Rectal smooth muscle tissue (tissue), 1 donor: Measurements from ENCODE around the gene CRABP2.
A peak's percentile ranks its signal among the peaks of the same experiment; 100 is the strongest.

Experiments
- H3K27ac ChIP-seq: one replicate; pipeline ENCODE4 v1.7.0; 2013; ENCODE audit warnings: low read depth, low read length, inconsistent platforms
- H3K27me3 ChIP-seq: one replicate; pipeline ENCODE4 v1.7.0; 2013; ENCODE audit warnings: low read length; ENCODE audit not compliant: control insufficient read depth, insufficient read depth
- H3K36me3 ChIP-seq: one replicate; pipeline ENCODE4 v1.7.0; 2013; ENCODE audit warnings: low read length; ENCODE audit not compliant: control insufficient read depth, insufficient read depth
- H3K4me1 ChIP-seq: one replicate; pipeline ENCODE4 v1.7.0; 2013; ENCODE audit warnings: low read length; ENCODE audit not compliant: control insufficient read depth, insufficient read depth
- H3K4me3 ChIP-seq: one replicate; pipeline ENCODE4 v1.7.0; 2013; ENCODE audit warnings: low read length
- H3K9ac ChIP-seq: one replicate; pipeline ENCODE4 v1.7.0; 2013; ENCODE audit warnings: low read length

Gene CRABP2

DNA sequence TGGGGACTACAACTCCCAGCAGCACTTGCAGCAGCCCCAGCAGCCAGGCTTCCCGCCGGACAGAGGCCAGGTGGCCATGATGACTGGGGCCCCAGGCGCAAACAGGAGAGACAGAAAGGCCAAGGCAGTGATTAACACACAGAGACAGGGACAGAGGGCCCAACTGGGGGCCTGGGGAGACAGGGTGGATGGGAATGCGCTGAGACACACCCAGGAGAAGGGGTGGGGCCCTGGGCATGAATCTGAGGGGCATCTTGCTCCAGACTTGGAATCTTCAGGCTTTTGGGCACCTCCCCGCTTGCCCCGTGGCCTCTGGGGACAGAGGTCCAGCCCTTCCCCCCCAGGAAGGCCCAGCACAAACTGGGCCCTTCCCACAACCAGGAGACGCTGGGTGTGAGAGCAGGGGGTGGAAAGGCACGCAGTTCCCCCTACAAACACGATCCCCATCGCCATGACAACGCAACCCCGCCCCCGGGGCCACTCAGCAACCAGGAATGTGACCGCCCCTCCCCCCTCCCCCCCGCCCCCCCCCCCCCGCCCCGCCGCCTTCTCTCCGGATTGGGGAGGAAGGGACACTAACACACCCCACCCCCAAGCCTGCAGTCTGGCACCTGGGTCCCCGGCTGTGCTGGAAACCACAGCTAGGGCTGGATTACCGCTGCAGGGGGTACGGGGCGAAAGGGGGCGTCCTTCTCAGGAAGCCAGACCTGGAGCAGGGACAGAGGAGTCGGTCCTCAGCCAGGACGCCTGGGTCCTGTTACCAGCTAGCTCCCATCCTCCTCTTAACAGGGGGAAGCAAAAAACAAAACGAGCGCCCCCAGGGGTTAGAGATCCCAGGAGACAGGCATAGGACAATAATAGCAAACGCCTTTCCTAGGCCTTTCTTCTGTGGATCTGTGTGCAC, 41.6 kb upstream of the CRABP2 start:
- Histone ChIP-seq H3K4me3 (peak overlapping the region; percentile 74), H3K27me3 (no peaks in the 10 kb centered on the region), H3K36me3 (peaks cover 12% of the 10 kb centered on the region), H3K27ac (peak overlapping the region; percentile 97), H3K4me1 (peaks cover 42% of the 10 kb centered on the region), H3K9ac (peak overlapping the region; percentile 73)

DNA sequence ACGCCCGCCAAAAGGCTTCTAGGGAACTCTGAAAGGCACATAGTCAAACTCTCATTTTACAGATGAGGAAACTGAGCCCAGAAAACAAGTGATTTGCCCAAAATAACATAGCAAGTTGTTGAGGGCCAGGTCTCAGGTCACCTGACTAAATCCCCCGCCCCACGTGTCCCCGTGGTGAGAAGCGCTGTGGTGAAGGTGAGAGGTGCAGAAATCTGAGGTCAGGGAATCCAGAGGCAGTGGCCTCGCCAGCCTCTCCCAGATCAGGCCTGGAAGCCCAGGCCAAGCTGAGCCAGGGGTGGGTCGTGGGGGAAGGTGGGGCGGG, 41.0 kb upstream of the CRABP2 start:
- Histone ChIP-seq H3K9ac (no peak overlapping the region), H3K27me3 (no peaks in the 10 kb centered on the region), H3K4me3 (peak overlapping the region; percentile 74), H3K36me3 (peaks cover 12% of the 10 kb centered on the region), H3K27ac (peak overlapping the region; percentile 97), H3K4me1 (peaks cover 44% of the 10 kb centered on the region)

DNA sequence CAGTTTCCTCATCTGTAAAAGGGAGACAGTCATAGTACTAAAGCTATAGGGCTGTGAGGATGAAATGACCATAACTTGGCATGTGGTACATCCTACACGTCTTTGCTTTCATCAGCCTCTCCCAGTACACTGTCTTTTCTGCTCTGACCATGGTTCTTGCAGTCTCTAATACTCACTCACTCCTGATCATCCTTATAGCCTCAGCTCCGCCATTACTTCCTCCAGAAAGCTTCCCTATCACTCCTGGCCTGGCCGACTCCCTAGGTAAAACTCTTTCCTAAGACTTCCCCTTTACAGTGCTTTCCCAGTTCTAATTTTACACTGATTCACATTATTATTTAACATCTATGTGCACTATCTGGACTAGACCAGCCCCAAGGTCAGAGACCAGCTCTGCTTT, 40.5 kb upstream of the CRABP2 start:
- Histone ChIP-seq H3K27me3 (no peaks in the 10 kb centered on the region), H3K4me3 (peak overlapping the region; percentile 74), H3K27ac (peak overlapping the region; percentile 97), H3K4me1 (peaks cover 44% of the 10 kb centered on the region), H3K9ac (no peak overlapping the region), H3K36me3 (peaks cover 12% of the 10 kb centered on the region)

DNA sequence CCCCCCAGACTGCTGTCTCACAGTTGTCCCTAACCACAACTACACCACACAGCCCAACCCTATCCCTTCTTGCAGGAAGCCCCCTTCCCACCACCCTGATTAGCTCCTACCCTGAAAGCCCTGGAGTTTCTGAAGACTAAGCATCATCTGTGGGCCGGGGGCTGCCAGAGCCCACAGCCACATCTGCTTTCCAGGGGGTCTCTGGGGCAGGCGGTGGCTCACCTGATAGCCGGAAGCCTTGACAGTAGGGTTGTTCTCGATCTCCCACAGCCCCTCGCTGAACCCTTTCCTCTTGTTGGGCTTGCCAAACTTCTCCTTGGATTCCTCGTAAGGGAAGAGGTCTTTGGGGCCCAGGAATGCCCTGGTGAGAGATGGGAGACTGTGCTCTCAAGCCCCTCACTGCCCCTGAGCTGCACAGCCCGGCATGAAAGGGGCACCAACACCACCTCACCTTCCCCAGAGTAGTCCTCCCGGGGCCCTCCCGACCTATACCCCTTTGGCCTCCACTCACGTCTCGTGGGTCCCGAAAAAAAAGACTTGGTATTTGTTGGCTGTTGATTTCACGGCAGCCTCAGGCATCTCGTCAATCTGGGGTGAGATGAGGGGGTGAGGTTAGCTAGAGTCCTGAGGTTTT, 39.5 kb upstream of the CRABP2 start:
- Histone ChIP-seq H3K9ac (no peak overlapping the region), H3K36me3 (peaks cover 12% of the 10 kb centered on the region), H3K27ac (no peak overlapping the region), H3K27me3 (no peaks in the 10 kb centered on the region), H3K4me3 (no peak overlapping the region), H3K4me1 (peaks cover 40% of the 10 kb centered on the region)

DNA sequence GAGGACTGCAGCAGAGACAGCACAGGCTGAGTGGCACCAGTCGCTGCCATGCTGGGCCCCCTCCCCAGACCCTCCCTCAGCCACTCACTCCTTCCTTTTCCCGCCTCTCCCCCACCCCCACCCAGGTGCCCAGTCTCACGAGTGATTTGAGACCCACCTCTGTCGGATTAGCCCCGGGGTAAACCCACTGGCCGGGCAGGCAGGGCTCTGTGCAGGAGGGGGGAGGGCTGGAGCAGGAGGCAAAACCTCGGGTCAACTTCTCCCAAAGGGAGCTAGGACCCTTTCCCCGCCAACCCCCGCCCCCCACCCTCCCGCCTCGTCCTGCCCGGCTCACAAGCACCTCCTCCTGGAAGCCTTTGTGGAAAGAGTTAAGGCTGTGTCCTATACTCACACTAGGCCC, 39.0 kb upstream of the CRABP2 start:
- H3K27me3 ChIP-seq, result no peaks in the 10 kb centered on the region
- no peak overlapping the region for H3K4me3 ChIP-seq
- no peak overlapping the region for H3K9ac ChIP-seq
- peaks cover 34% of the 10 kb centered on the region for H3K4me1 ChIP-seq
- H3K27ac ChIP-seq, result no peak overlapping the region
- peaks cover 12% of the 10 kb centered on the region for H3K36me3 ChIP-seq

DNA sequence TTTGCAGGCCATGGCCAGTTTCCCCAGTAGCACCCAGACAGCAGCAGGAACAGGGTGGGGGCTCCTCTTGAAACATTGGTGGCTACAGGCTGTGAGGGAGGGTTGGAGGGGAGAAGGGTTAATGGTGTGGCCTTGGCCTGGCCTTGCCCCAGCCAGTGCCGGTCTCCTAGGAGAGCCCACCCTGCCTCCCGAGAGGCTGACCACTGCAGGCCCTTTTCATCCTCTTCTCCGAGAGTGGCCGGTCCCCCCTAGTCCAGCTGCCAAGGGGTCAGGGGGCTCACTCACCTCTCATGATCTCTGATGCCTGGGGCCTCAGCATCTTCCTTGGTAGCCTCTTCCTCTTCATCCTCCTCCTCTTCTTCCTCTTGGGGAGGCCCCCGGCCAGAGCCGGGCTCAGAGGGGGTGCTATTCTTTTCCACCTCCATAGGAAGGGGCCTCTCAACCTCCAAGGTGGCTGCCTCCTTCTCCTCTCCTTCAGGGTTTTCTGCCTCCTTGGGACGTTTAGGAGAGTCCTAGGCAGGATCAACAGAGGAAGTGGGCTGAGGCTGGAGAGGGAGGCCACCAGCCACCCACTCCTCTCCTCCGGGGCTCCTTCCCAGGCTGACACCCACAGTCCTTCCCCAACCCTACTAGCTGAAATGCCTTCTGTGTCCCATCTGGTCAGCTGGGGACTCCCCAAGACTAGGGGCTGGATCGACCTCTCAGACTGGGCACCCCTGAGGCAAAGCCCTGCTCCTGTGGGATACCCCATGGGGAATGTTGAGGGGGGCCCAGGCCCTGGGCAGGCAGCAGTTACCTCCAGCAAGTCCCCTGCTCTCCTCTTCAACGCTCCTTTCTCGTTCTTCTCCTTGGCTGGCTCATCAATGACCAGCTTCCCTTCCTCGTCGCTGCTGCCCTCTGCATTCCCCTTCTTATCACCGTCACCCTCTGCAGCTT, 38.3 kb upstream of the CRABP2 start:
- peaks cover 12% of the 10 kb centered on the region for H3K36me3 ChIP-seq
- no peak overlapping the region for H3K4me3 ChIP-seq
- H3K4me1 ChIP-seq, result peaks cover 27% of the 10 kb centered on the region
- H3K9ac ChIP-seq, result no peak overlapping the region
- H3K27ac ChIP-seq, result no peak overlapping the region
- no peaks in the 10 kb centered on the region for H3K27me3 ChIP-seq

DNA sequence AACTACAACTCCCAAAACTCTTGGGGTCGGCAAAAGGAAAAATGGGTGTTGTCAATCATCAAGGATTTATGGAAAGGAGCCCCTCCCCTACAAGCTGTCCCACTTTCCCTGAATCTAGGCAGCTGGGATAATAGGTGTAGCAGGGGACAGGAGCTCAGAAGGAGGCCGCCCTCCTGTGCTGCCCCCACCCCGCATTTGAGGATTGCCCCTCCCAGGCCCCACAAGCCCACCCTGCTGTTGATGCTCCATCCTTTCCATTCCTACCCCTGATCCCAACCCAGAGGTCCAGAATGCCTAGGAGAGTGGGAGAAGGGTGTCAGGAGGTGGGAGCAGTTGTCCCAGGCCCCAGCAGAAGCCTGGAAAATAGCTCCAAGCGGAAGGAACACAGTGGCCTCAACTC, 37.4 kb upstream of the CRABP2 start:
- peaks cover 19% of the 10 kb centered on the region for H3K4me1 ChIP-seq

DNA sequence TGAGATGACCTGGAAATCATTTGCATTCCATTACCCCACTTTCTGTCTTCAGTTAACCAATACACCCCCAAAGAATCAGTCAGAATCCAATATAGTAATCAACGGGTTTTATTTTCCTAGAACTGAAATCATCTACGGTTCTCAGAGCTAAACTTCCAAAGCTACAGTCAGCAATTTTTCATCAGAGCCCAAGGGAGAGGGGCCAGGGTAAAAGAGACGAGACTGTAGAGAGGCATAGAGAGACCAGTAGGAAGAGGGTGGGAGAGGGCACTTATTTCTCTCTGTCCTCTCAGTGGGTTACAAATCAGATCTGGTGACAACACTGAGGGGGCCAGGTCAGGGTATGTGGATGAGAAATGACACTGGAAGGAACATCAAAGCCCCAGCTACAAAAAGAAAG, 36.6 kb upstream of the CRABP2 start:
- Histone ChIP-seq H3K9ac (no peak overlapping the region), H3K4me3 (no peak overlapping the region), H3K27ac (no peak overlapping the region), H3K36me3 (peaks cover 24% of the 10 kb centered on the region), H3K4me1 (peaks cover 14% of the 10 kb centered on the region), H3K27me3 (no peaks in the 10 kb centered on the region)

More for the DNA sequence above, 37.4 kb upstream of the CRABP2 start:
- H3K27me3 ChIP-seq, result no peaks in the 10 kb centered on the region
- H3K9ac ChIP-seq, result no peak overlapping the region
- no peak overlapping the region for H3K4me3 ChIP-seq
- H3K36me3 ChIP-seq, result peaks cover 19% of the 10 kb centered on the region
- H3K27ac ChIP-seq, result no peak overlapping the region

DNA sequence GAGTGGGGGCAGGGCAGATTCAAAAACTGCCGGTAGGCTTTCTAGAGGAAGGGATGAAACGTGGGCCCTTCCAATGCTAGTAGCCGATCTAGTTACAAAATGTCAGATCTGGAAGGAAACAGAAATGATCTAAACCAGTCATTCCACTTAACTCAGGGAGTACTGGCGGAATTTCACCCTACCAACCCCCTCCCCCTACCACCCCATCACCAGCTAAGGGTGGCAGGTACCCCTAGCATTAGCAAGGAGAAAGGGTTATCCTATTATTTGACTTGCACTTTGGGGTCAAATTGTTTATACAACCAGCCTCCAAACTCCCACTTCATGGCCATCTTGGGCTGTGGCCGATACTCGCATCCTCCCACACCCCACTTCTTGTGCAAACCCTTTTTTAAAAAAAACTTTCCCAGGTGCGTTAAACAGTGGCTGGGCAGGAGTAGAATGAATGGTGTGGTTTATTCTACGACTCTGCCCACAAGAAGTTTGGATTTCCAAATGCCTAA, 36.1 kb upstream of the CRABP2 start:
- H3K4me1 ChIP-seq, result peaks cover 14% of the 10 kb centered on the region
- H3K4me3 ChIP-seq, result peak overlapping the region; percentile 49
- no peak overlapping the region for H3K9ac ChIP-seq
- peaks cover 28% of the 10 kb centered on the region for H3K36me3 ChIP-seq
- H3K27me3 ChIP-seq, result no peaks in the 10 kb centered on the region
- H3K27ac ChIP-seq, result peak overlapping the region; percentile 83

DNA sequence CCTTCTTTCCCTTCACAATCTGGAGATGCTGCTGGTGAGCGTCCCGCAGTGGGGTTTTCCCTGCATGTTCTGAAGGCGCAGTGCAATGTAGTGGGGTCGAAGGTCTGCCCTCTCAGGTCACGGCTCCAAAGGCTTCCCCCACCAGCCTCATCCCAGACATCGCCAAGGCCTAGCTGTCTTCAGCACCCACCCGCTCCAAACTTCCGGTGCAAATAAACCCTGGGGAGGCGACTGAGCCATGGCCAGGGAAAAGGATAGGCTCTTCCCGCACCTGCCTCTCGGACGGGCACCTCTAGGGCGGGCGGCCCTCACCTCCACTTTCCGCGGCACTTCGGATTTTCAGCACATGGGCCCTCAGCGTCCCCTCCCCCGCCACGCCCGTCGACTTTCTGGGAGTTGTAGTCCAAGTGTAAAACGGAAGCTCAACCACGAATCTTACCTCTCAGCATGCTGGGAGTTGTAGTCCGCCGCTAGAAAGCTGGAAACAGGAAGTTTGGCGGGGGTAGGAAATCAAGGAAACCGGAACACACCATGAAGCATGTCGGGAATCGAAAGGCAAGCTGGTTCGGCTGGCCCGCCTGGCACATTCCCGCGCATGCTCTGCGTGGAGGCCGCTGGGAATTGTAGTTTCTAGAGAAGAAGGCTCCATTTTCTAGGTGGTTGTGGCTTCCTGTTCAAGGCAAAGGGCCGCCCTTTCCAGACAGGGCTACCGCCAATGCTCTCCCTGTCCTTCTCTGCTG, 35.5 kb upstream of the CRABP2 start, which contains the start of gene MRPL24:
TSS of gene MRPL24 (minus strand) at position 348 of the 740 bp plus-strand sequence. CDS start 2,384 bp downstream, outside the sequence.
- Histone ChIP-seq H3K4me3 (peak within 1 kb of the TSS; percentile 92), H3K36me3 (peaks cover 31% of the 10 kb centered on the region), H3K27ac (peak within 1 kb of the TSS; percentile 83)

DNA sequence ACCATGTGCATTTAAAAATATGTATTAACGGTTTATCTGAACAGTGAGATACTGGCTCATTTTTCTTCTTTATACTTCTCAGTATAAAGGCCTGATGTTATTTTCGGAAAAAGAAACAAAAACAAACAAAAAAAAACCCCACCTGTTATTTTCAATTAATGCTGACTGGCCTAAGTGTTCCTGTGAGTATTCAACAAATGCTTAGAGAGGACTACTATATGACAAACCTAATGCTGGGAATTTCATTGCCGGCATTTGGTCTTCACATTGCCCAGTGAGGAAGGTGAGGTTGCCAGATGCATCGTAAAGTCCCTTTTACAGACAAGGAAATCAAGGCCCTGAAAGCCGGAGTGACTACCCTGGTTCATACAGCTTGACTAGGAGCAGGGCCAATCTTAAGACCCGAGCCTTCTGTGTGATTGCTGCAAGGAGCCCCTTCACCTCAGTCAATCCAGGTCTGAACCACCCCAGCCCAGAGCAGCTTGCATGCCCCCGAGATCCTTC, 34.9 kb upstream of the CRABP2 start:
- H3K27me3 ChIP-seq, result no peaks in the 10 kb centered on the region
- H3K4me3 ChIP-seq, result peak overlapping the region; percentile 92
- H3K36me3 ChIP-seq, result peaks cover 33% of the 10 kb centered on the region
- H3K27ac ChIP-seq, result peak overlapping the region; percentile 55
- H3K4me1 ChIP-seq, result peaks cover 3% of the 10 kb centered on the region
- peak overlapping the region; percentile 66 for H3K9ac ChIP-seq

More for the DNA sequence above, 35.5 kb upstream of the CRABP2 start, which contains the start of gene MRPL24:
- H3K4me1 ChIP-seq, result peaks cover 9% of the 10 kb centered on the region
- no peaks in the 10 kb centered on the region for H3K27me3 ChIP-seq
- peak within 1 kb of the TSS; percentile 66 for H3K9ac ChIP-seq
